RKO (cell line): Measurements from ENCODE around the gene GALNT11.

Experiments used
- DNase-seq: peaks from one replicate; pipeline ENCODE4 v3.0.0-alpha.2; 2016; ENCODE audit warnings: low spot score

GALNT11 gene

GRCh38 chr7:152149363-152149762 lies 123.9 kb downstream of the GALNT11 start:
- no peak for DNase-seq

GRCh38 chr7:152152267-152152666 lies 126.8 kb downstream of the GALNT11 start:
- DNase-seq: no peak

DNA sequence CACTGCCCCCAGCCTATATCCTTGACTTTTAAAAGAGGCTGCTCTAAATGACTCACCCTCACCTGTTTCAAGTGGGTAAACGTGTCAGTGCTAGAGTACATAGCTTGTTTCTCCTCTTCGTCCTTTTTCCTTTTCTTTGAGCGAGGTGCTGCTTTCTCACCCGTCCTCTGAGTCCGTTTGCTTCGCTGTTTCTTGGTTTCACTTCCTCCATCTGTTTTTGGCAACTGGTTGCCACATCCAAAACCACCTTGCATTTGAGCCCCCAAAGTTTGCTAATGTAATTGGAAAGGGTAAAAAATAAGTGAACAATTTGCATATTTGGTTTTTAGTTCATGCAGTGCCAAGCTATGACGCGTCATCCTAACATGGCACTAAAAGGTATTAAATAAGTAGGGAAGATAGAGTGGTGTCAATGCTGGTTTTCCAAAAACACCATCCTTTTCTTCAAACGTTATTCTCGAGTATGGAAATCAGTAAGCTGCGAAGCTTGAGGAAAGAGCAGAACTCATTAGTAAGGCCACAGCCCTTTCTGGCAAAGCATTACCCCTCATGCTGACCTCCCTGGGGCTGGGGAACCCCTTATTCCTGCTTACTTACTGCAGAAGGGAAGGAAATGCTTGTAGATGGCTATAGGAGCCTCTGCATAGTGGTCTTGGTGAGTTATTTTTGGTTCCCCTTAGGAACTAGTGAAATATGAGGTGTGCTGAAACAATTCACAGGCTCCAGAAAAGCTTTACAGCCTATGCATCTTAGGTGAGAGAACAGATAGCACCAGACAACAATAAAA lies 133.5 kb downstream of the GALNT11 start:
- DNase-seq: no peak

- no peak for DNase-seq
Observed at GRCh38 chr7:152161171-152161570, 135.7 kb downstream of the GALNT11 start.

DNA sequence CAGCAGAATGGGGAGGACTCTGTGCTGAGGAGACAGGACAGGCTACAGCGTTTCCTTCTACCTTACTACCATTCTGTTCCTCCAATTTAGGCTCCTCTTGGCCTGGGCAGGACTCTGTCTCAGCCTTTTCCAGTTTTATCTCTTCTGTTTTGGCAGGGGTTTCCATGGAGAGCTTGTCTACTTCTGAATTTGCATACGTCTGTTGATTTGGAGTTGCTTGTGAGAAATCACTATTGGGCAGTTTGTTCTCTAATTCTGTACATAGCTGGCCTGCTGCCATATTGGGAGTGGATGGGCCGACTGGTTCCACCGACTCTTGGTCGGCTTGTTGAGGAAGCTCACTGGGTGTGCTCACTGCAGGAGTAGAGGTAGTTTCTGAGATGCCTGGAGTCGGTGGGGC lies 136.8 kb downstream of the GALNT11 start:
- DNase-seq: no peak
